Activated CD4-positive, alpha-beta T cell treated with anti-CD3 and anti-CD28 coated beads, Interleukin-2, amount 50 U/mL, for 24 hours (primary cell): ENCODE measurements around the gene RAB31.
"Not testable (repeated sequence)": the region's sequence is repeated elsewhere in the genome, so short reads cannot be mapped to it uniquely, and the experiment has no call there.

Experiments
- DNase-seq, 2 donors: peaks; one replicate each; pipeline ENCODE4 v3.0.0-alpha.2; 2020; ENCODE audit warnings: low read depth in 1 of 2, low spot score in 1 of 2

RAB31 gene

GRCh38 chr18:9835825-9836224, 127.7 kb downstream of the RAB31 start:
- DNase-seq = no peak

- DNase-seq = no peak
These were observed 130.2 kb downstream of the RAB31 start for GRCh38 chr18:9838144-9838877.

GRCh38 chr18:9839211-9839610, 131.1 kb downstream of the RAB31 start:
- no peak for DNase-seq

GRCh38 chr18:9839853-9840252, 131.8 kb downstream of the RAB31 start:
- no peak for DNase-seq

- no peak for DNase-seq
These were observed 133.7 kb downstream of the RAB31 start for GRCh38 chr18:9841752-9842151.

- DNase-seq = no peak
These were observed 134.3 kb downstream of the RAB31 start for GRCh38 chr18:9842448-9842847.

GRCh38 chr18:9845256-9845655, 137.2 kb downstream of the RAB31 start:
- DNase-seq = no peak

GRCh38 chr18:9846162-9846925, 138.2 kb downstream of the RAB31 start:
- no peak for DNase-seq

- no peak for DNase-seq
These were observed 140.2 kb downstream of the RAB31 start for GRCh38 chr18:9848170-9848879.

- no peak for DNase-seq
These were observed 141.5 kb downstream of the RAB31 start for GRCh38 chr18:9849407-9850283.

- DNase-seq = no peak
These were observed 142.2 kb downstream of the RAB31 start for GRCh38 chr18:9850309-9850708.

- DNase-seq = no peak
These were observed 143.4 kb downstream of the RAB31 start for GRCh38 chr18:9851511-9851910.

GRCh38 chr18:9852266-9853081, 144.4 kb downstream of the RAB31 start:
- no peak for DNase-seq

- no peak for DNase-seq
These were observed 146.9 kb downstream of the RAB31 start for GRCh38 chr18:9854801-9855676.

- no peak for DNase-seq
These were observed 147.6 kb downstream of the RAB31 start for GRCh38 chr18:9855681-9856080.

GRCh38 chr18:9856092-9856491, 148.0 kb downstream of the RAB31 start:
- DNase-seq = no peak

GRCh38 chr18:9857479-9857998, 149.4 kb downstream of the RAB31 start:
- DNase-seq = not testable (repeated sequence)

GRCh38 chr18:9858642-9859041, 150.5 kb downstream of the RAB31 start:
- DNase-seq = no peak

GRCh38 chr18:9859232-9859631, 151.1 kb downstream of the RAB31 start:
- no peak for DNase-seq
